GM12801 (cell line): ENCODE measurements around the gene TF.

Experiments
- TF ChIP-seq, protein P1 (sequence below): IDR thresholded peaks from one replicate; pipeline ENCODE4 v1.5.1; 2011; ENCODE audit warnings: control low read depth; ENCODE audit not compliant: insufficient read length; ENCODE audit errors: extremely low read depth

The TF gene

GRCh38 chr3:133782454-133782853, 36.3 kb downstream of the TF start:
- TF ChIP-seq, protein P1, sequence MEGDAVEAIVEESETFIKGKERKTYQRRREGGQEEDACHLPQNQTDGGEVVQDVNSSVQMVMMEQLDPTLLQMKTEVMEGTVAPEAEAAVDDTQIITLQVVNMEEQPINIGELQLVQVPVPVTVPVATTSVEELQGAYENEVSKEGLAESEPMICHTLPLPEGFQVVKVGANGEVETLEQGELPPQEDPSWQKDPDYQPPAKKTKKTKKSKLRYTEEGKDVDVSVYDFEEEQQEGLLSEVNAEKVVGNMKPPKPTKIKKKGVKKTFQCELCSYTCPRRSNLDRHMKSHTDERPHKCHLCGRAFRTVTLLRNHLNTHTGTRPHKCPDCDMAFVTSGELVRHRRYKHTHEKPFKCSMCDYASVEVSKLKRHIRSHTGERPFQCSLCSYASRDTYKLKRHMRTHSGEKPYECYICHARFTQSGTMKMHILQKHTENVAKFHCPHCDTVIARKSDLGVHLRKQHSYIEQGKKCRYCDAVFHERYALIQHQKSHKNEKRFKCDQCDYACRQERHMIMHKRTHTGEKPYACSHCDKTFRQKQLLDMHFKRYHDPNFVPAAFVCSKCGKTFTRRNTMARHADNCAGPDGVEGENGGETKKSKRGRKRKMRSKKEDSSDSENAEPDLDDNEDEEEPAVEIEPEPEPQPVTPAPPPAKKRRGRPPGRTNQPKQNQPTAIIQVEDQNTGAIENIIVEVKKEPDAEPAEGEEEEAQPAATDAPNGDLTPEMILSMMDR = no peak

DNA sequence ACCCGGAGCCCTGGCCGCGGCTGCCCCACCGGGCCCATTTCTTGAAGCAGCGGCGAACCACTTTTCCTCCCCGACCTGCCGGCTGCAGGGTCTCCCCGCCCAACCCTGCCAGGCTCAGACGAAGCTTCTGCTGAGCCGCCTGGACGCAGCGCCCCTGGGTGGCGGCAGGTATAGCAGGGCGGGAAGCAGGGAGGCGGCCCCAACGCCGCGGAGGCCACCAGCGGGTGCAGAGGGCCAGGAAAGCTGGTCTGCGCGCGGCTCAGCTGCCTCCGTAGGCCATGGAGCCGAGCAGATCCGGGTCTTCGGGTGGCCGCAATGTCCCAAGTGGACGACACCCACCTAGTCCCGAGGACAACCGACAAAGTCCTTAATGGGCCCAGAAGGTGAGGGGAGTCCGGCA, 37.6 kb downstream of the TF start:
- TF ChIP-seq, protein P1 = no peak

GRCh38 chr3:133788024-133788423, 41.8 kb downstream of the TF start:
- TF ChIP-seq, protein P1 = no peak

DNA sequence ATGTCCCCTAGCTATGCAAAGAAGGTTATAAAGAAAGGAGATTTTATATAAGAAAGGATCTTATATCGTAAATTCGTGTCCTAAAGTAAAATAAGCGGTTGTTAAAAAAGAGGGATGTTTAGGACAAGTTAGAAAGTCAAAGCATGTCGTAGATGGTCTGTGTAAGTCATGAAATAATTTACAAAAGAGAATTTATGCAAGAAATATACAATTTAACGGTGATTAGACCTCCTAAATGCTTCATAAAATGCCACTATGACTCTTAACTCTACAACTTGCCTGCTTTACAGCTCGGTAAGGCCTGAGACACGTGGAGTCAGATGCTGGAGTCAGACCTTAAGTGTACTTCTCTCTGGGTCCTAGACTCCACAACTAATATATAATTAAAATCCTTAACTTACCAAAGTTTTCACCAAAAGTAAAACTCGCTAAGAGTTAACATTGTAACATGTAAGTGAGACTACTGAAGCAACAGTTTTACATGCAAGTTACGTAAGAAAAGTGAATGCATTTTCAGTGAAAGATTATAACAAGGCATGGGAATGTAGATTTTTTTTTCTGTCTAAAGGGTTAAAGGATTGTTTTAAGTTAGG, 46.1 kb downstream of the TF start:
- TF ChIP-seq, protein P1 = no peak

DNA sequence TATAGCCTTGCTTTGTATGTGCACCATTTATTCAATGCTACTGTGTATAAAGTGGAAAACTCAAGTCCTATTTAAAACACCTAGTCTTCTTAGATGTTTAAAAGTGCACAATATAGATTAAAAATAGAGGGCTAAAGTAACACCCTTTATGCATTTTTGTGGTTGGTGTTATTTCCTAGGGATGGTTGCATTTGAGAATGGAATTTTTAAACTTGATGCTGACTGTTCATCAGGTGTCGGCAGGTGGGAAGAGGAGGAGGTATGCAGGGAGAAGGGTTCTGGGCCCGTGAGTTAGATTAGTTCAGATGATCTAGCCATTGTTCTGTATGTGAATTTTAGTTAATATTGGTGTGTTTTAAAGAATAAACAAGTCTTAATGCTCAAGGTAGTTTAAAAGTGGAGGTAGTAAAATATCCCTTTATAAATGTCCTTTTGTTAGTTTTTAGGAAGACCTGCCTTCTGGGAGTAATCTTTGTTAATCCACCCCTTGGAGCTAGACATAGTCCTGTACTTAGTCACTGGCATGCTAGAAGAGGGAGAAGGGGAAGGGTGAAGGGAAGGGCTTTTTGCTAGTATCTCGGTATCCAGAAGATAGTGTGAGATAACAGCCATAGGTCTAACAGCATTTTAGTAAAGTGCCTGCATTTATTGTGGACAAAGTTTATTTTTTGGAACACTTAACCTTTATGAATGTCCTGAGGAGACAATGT, 51.4 kb downstream of the TF start:
- TF ChIP-seq, protein P1 = no peak

GRCh38 chr3:133799794-133800585, 53.8 kb downstream of the TF start:
- TF ChIP-seq, protein P1 = no peak

DNA sequence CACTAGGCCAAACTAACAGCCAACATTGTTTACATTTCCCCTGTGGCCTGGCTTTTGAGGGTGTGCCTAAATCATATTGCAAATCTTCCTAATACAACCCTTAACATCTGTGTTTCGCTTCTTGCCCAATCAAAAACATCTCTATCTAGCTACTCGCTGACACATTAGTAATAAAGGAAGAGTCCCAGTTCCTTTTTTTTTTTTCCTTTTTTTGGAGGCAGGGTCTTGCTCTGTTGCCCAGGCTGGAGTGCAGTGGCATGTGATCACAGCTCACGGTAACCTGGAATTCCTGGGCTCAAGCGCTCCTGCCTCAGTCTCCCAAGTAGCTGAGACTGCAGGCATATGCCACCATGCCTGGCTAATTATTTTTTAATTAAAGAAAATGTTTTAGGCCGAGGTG, 57.3 kb downstream of the TF start:
- TF ChIP-seq, protein P1 = no peak
